Measurements from ENCODE around the gene MAML1.

The MAML1 gene

DNA sequence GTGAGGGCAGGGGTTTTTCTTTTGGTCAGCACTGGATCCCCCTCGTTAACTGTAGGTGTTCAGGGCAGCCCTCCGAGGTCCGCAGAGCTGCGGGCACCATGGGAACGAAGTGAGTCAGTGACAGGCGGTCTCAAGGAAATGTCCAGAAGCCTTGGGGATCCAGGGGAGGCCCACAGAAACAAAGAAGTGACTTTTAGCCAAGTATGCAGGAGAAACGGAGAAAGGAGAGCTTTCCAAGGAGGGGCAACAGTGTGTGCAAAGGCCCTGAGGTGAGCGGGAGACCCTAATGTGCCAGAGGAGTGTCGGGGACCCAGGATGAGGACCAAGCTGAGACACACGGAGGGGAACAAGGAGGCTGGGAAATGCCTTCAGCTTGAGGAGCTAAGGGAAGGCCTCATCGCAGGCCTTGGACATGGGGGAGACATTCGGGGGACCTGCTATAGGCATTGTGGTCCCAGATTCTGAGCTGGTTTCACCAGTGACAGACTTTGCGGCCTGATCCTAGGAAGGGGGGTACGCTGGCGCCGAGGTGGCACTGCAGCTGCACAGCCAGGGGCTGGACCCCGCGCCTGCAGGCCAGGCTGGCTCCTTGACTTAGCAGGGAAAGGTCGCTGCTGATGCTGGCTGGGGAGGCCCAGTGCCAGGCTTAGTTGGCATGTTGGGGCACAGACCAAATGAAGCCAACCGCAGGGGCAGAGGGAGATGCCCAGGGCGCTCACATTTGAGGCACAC is 64.4 kb downstream of the MAML1 start:
- Histone ChIP-seq H3K27me3 (ENCODE audit: low read depth) (no peaks in the 10 kb centered on the region), H3K4me3 (peak overlapping the region; percentile 42; the same call in 1 of the 2 replicates), H3K4me1 (peaks cover 10% of the 10 kb centered on the region), H3K36me3 (replicated peaks) (peaks cover 50% of the 10 kb centered on the region), H3K9me3 (no peaks in the 10 kb centered on the region)
- no peak for DNase-seq (ENCODE audit: low spot score in 2 of 2)
- in situ Hi-C loops (cut with MboI; ENCODE audit: low sequenced_read_pairs): no loop called here

GRCh38 chr5:179797741-179798140 is 65.1 kb downstream of the MAML1 start:
- Histone ChIP-seq H3K4me1 (peaks cover 10% of the 10 kb centered on the region), H3K9me3 (no peaks in the 10 kb centered on the region), H3K4me3 (no peak overlapping the region), H3K36me3 (replicated peaks) (peaks cover 50% of the 10 kb centered on the region), H3K27me3 (ENCODE audit: low read depth) (no peaks in the 10 kb centered on the region)
- in situ Hi-C loops (cut with MboI; ENCODE audit: low sequenced_read_pairs): no loop called here
- DNase-seq (ENCODE audit: low spot score in 2 of 2): no peak

DNA sequence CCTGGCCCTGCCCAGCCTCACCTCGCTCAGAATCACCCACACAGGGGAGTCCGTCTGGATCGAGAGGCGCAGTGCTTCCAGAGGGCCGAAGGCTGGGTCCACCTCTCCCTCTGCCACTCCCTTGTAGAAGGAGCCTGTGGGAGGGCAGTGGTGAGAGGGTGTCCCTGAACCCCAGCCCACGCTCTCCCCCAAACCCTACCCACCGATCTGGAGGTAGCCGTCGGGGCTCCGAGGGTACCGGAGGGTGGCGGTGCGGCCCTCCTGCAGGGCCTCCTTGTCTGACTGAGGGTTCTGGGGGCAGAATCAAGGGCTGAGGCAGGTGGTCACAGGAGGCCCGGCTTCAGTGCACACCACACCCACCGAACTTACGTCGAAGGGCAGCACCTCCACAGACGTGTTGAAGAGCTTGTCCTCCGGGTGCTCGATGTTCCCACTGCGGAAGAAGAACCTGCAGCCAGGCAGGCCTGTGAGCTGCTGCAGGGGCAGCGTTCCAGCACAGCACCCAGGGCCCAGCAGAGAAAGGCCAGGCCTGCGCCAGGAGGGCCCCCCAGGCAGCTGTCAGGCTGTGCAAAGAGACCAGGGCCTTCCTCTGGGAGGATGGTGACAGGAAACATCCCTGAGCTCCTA is 65.6 kb downstream of the MAML1 start:
- no peak overlapping the region for H3K4me3 ChIP-seq
- no peaks in the 10 kb centered on the region for H3K27me3 ChIP-seq (ENCODE audit: low read depth)
- in situ Hi-C loops (cut with MboI; ENCODE audit: low sequenced_read_pairs): no loop called here
- peaks cover 10% of the 10 kb centered on the region for H3K4me1 ChIP-seq
- no peaks in the 10 kb centered on the region for H3K9me3 ChIP-seq
- peaks cover 50% of the 10 kb centered on the region for H3K36me3 ChIP-seq (replicated peaks)
- DNase-seq (ENCODE audit: low spot score in 2 of 2): no peak

DNA sequence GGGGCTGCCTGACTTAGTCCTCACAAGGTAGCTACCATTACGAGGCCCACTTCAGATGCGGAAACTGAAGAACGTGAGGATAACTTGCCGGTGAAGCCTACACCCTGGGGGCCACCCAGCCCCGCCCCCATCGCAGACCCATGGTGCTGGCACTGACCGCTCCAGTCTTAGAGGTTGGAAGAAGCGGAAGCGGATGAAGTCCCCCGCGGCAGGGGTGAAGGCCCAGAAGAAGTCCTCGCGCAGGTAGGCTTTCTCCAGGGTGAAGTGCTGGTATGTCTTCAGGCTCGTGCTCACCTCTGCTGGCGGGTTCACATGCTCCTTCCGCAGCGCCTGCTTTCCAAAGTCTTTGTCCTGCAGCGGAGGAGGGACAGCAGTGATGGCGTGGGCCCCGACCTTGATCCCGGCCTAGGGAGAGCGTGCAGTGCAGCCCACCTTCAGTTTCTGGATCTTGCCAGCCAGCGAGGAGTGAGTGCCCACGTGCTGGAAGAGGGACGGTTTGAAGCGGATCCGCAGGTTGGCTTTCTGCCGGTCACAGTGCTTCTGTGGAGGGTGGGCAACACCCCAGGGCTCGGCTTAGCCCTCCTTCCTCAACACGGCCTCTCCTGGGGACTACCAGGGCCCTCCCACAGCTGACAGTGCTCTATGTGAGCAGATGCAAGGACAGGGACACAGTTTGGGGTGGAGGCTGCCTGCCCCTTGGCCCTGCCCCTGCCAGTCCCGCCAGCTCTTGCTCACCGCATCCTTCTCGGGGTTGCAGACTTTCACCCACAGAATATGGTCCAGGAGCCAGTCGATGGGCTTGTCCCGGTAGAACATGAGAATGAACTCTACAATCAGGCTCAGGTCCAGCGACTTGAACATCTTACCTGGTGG is 66.4 kb downstream of the MAML1 start:
- Histone ChIP-seq H3K27me3 (ENCODE audit: low read depth) (no peaks in the 10 kb centered on the region), H3K9me3 (no peaks in the 10 kb centered on the region), H3K4me1 (peaks cover 10% of the 10 kb centered on the region), H3K36me3 (replicated peaks) (peaks cover 50% of the 10 kb centered on the region), H3K4me3 (no peak overlapping the region)
- in situ Hi-C loops (cut with MboI; ENCODE audit: low sequenced_read_pairs): no loop called here
- no peak for DNase-seq (ENCODE audit: low spot score in 2 of 2)

- Histone ChIP-seq H3K36me3 (replicated peaks) (peaks cover 50% of the 10 kb centered on the region), H3K4me1 (peaks cover 10% of the 10 kb centered on the region), H3K4me3 (no peak overlapping the region), H3K27me3 (ENCODE audit: low read depth) (no peaks in the 10 kb centered on the region), H3K9me3 (no peaks in the 10 kb centered on the region)
- in situ Hi-C loops (cut with MboI; ENCODE audit: low sequenced_read_pairs): no loop called here
- DNase-seq (ENCODE audit: low spot score in 2 of 2): no peak
Observed at GRCh38 chr5:179799644-179799973, 67.0 kb downstream of the MAML1 start.

GRCh38 chr5:179800071-179800695 is 67.6 kb downstream of the MAML1 start:
- in situ Hi-C loops (cut with MboI; ENCODE audit: low sequenced_read_pairs): no loop called here
- no peak for DNase-seq (ENCODE audit: low spot score in 2 of 2)
- Histone ChIP-seq H3K4me3 (no peak overlapping the region), H3K27me3 (ENCODE audit: low read depth) (no peaks in the 10 kb centered on the region), H3K9me3 (no peaks in the 10 kb centered on the region), H3K36me3 (replicated peaks) (peaks cover 56% of the 10 kb centered on the region), H3K4me1 (peaks cover 12% of the 10 kb centered on the region)

DNA sequence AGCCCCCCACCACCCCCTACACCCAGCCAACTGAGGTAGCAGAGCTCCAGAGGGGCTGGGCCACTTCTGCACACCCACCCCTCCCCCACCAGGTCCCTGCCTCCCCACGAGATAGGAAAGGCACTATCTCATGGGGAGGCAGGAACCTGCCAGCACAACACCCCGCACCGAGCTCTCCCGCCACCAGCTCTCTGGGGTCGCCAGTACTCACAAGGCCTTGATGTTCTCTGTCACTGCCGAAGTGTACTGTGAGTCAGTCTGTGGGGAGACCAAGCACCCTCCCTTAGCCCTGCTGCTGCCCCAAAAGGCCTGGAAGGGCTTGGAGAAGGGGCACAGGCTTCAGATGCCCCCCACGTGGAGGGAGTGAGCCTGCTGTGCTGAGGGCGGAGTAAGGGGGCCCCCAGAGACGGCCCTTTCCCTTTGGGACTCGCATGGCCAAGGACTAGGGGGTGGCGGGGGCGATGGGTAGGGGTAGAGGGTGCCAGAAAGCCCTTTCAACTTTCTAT is 68.1 kb downstream of the MAML1 start:
- no peak for DNase-seq (ENCODE audit: low spot score in 2 of 2)
- in situ Hi-C loops (cut with MboI; ENCODE audit: low sequenced_read_pairs): no loop called here
- Histone ChIP-seq H3K9me3 (no peaks in the 10 kb centered on the region), H3K27me3 (ENCODE audit: low read depth) (no peaks in the 10 kb centered on the region), H3K4me3 (no peak overlapping the region), H3K4me1 (peaks cover 9% of the 10 kb centered on the region), H3K36me3 (replicated peaks) (peaks cover 56% of the 10 kb centered on the region)

DNA sequence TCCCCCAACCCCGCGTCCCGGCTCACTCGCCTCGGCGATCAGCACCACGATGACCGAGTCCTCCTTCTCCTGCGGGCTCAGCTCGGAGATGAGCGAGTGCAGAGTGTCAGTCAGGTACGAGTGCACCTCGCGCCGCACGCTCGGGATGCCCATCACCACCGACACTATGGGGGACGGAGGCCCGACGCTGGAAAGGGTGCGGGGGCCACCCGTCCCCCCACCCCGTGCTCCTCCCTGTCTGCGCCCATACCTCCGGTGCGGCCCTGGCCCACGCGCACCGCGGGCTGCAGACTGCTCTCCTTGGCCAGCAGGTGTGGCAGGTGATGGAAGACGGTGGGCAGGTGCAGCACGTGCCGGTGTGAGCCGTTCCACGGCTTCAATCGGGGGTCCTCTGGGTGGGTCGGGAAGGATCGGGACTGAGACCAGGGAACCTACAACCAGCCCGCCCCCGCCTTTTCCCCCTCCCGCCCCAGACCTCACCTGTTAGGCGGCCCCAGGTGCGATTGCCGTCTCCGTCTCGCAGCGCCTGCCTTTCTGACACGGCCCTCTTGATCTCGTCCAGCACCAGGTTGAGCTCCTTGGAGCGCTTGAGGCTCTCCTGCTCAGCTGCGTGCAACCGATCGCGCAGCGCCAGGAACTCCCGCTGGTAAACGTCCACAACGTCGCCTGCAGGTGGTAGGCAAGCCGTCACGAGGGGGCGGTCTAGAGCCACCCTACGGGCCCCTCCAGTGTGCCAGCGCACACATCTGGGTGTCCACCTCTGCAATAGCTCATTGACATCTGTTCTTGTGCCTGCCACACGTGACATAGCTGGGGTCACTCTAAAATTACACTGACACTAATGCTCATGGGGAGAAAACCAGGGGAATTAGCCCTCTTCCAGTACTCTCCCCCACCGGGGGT is 68.9 kb downstream of the MAML1 start:
- Histone ChIP-seq H3K36me3 (replicated peaks) (peaks cover 54% of the 10 kb centered on the region), H3K9me3 (no peaks in the 10 kb centered on the region), H3K4me1 (peaks cover 6% of the 10 kb centered on the region), H3K27me3 (ENCODE audit: low read depth) (no peaks in the 10 kb centered on the region), H3K4me3 (no peak overlapping the region)
- peak in 1 of 2 experiments; percentile 81 for DNase-seq (ENCODE audit: low spot score in 2 of 2)
- in situ Hi-C loops (cut with MboI; ENCODE audit: low sequenced_read_pairs): no loop called here

- peaks cover 46% of the 10 kb centered on the region for H3K36me3 ChIP-seq (replicated peaks)
Observed at GRCh38 chr5:179802207-179802883, 69.7 kb downstream of the MAML1 start.

DNA sequence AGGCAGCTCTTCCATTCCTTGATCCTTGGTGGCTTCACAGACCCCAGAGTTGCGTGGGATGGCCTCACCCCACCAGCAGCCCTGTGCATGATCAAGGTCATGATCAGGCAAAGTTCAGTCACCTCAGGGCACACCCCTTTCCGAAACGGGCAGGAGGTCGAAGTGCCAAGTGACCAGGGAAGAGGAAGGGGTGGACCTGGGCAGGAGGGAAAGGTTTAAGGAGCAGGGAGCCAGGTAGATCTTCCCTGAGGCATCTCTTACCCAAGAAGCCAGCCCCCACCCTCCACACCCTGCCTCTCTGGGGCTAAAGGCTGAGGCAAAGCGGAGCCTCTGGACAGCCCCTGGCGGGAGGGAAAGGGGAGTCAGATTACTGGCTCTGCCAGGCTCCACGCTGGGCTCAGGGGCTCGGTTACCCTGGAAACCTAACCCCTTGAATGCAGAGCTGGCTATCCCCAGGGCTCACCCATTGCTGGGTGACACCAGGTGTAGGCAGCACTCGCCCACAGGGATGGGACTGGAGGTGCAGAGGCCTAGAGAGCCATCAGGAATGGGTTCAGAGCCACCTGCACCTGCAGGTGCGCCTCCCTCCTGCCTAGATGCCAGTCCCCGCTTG is 70.4 kb downstream of the MAML1 start:
- DNase-seq (ENCODE audit: low spot score in 2 of 2): no peak
- H3K36me3 ChIP-seq (replicated peaks): peaks cover 40% of the 10 kb centered on the region
- no peaks in the 10 kb centered on the region for H3K27me3 ChIP-seq (ENCODE audit: low read depth)
- H3K4me1 ChIP-seq: peaks cover 5% of the 10 kb centered on the region
- H3K9me3 ChIP-seq: no peaks in the 10 kb centered on the region
- in situ Hi-C loops (cut with MboI; ENCODE audit: low sequenced_read_pairs): no loop called here
- no peak overlapping the region for H3K4me3 ChIP-seq

More at GRCh38 chr5:179802207-179802883, 69.7 kb downstream of the MAML1 start:
- Histone ChIP-seq H3K27me3 (ENCODE audit: low read depth) (no peaks in the 10 kb centered on the region), H3K4me3 (no peak overlapping the region), H3K4me1 (peaks cover 5% of the 10 kb centered on the region), H3K9me3 (no peaks in the 10 kb centered on the region)
- DNase-seq (ENCODE audit: low spot score in 2 of 2): no peak
- in situ Hi-C loops (cut with MboI; ENCODE audit: low sequenced_read_pairs): no loop called here

DNA sequence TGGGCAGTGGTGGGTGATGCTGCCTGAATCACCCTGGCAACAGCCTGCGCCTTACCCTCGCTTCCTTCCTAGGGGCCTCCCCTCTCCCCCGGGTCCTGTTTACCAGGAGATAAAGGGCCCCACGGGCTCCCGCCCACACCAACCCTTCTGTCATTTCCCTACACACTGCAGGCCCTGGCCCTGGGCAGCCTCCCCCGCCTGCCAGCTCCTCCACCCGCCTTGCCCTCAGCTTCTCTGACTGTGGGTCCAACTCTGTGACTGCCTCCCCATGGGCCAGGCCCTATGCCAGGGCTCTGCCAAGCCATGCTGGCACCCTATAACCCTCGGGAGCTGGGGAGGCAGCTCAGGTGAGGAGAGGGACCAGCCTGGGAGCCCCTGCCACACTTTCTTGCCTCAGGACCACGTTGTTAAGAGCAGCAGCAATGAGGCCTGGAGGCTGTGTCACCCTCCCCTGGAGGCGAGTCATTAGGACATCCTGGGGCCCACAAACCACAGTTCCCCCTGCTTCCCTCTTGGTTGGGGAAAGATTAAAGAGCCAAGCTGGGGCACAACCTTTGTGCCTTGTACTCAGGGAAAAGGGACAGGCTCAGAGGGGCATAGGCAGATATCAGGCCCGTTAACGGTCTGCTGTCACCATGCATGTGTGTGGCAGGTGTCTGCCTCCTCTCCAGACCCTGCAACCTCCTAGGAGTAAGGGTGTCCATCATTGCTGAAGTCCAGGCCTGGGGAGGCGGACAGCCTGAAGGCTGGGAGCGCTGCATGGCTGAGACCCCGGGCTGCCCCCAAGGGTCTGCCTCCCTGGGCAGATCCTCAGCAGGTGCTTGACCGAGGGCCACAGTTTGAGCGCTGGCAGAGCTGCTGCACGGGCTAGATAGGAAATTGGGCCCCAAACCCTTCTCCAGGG is 71.3 kb downstream of the MAML1 start:
- no peak overlapping the region for H3K4me3 ChIP-seq
- in situ Hi-C loops (cut with MboI; ENCODE audit: low sequenced_read_pairs): no loop called here

More for the DNA sequence above, 71.3 kb downstream of the MAML1 start:
- Histone ChIP-seq H3K4me1 (peaks cover 8% of the 10 kb centered on the region), H3K36me3 (replicated peaks) (peaks cover 32% of the 10 kb centered on the region), H3K9me3 (no peaks in the 10 kb centered on the region), H3K27me3 (ENCODE audit: low read depth) (no peaks in the 10 kb centered on the region)
- DNase-seq (ENCODE audit: low spot score in 2 of 2): no peak
